H1 (cell line): Measurements from ENCODE around the gene TTC38. TPM values are rescaled to one million over a fixed set of nuclear protein-coding genes. Genes with fewer than 3 reads are reported as not detected.

Experiments
- CTCF ChIA-PET: fragments of 300-600 bp; sonication (Branson Sonifier 250); formaldehyde crosslinking; loops from one replicate; lab custom pipeline; 2021; ENCODE audit not compliant: partially characterized antibody; lab: Charles Lee
- POLR2A ChIA-PET: fragments of 300-600 bp; sonication (Branson Sonifier 250); formaldehyde crosslinking; loops from one replicate; lab custom pipeline; 2021; ENCODE audit warnings: inconsistent platforms; ENCODE audit not compliant: partially characterized antibody; lab: Charles Lee
- DNase-seq, 2 experiments: peaks; one replicate each; pipeline versions ENCODE4 v3.0.0 to v3.0.0-alpha.2; 2010 to 2022; ENCODE audit warnings: low spot score in 2 of 2, low read depth in 1 of 2, mixed read lengths in 1 of 2
- FAIRE-seq: peaks from 2 replicates; lab custom pipeline; 2011; peaks lifted over from hg19 to GRCh38; lab: Jason Lieb, UNC
- H2AFZ ChIP-seq: 2 replicates; pipeline ENCODE4 v1.8.1; 2012; ENCODE audit warnings: low read length, inconsistent platforms
- H2AK5ac ChIP-seq: 2 replicates; pipeline ENCODE4 v1.6.1; 2013; ENCODE audit warnings: low read depth, low read length
- H2BK120ac ChIP-seq: replicated peaks from 2 replicates; pipeline ENCODE3; 2013; ENCODE audit warnings: low read depth, low read length, inconsistent platforms
- H2BK12ac ChIP-seq: 2 replicates; pipeline ENCODE4 v1.6.1; 2013; ENCODE audit warnings: low read depth, low read length
- H2BK15ac ChIP-seq: 2 replicates; pipeline ENCODE4 v1.6.1; 2013; ENCODE audit warnings: low read length
- H2BK20ac ChIP-seq: 2 replicates; pipeline ENCODE4 v1.6.1; 2013; ENCODE audit warnings: low read length
- H2BK5ac ChIP-seq: 2 replicates; pipeline ENCODE4 v1.6.1; 2013; ENCODE audit warnings: low read depth, low read length
- H3K14ac ChIP-seq: 2 replicates; pipeline ENCODE4 v1.6.1; 2013; ENCODE audit warnings: inconsistent platforms; ENCODE audit not compliant: insufficient read length
- H3K18ac ChIP-seq: 2 replicates; pipeline ENCODE4 v1.6.1; 2013; ENCODE audit warnings: low read length; ENCODE audit errors: extremely low read depth
- H3K23ac ChIP-seq: 2 replicates; pipeline ENCODE4 v1.6.1; 2013; ENCODE audit warnings: inconsistent platforms; ENCODE audit not compliant: insufficient read length
- H3K23me2 ChIP-seq: 2 replicates; pipeline ENCODE4 v1.6.1; 2013; ENCODE audit warnings: low read depth, low read length
- H3K27ac ChIP-seq: 2 replicates; pipeline ENCODE4 v1.6.1; 2011; ENCODE audit warnings: low read depth, low read length, inconsistent platforms
- H3K27me3 ChIP-seq, 4 experiments: replicated peaks in 1 of 4; 1 replicate in 1 of 4; 2 replicates in 3 of 4; pipeline versions ENCODE4 v1.6.1 to v1.8.1; 2011 to 2013; ENCODE audit warnings: low read length in 3 of 4, mild to moderate bottlenecking in 3 of 4, inconsistent platforms in 2 of 4, mixed read lengths in 2 of 4, moderate library complexity in 1 of 4; ENCODE audit not compliant: control insufficient read depth in 3 of 4, insufficient read depth in 3 of 4; ENCODE audit errors: extremely low read depth in 1 of 4
- H3K36me3 ChIP-seq, 4 experiments: 2 replicates each; pipeline versions ENCODE4 v1.6.1 to v1.8.1; 2011 to 2013; ENCODE audit warnings: mild to moderate bottlenecking in 4 of 4, low read length in 3 of 4, moderate library complexity in 2 of 4, control low read depth in 1 of 4, inconsistent platforms in 1 of 4; ENCODE audit not compliant: insufficient read depth in 4 of 4, control insufficient read depth in 2 of 4
- H3K4ac ChIP-seq: replicated peaks from 2 replicates; pipeline ENCODE3; 2013; ENCODE audit warnings: low read length, low read depth, mixed read lengths, inconsistent platforms; ENCODE audit not compliant: insufficient read length
- H3K4me1 ChIP-seq, 4 experiments: replicated peaks in 1 of 4; 1 replicate in 1 of 4; 2 replicates in 3 of 4; pipeline versions ENCODE4 v1.6.1 to v1.8.1; 2011 to 2013; ENCODE audit warnings: low read length in 3 of 4, inconsistent platforms in 2 of 4, mixed read lengths in 1 of 4; ENCODE audit not compliant: insufficient read depth in 4 of 4, control insufficient read depth in 3 of 4
- H3K4me2 ChIP-seq, 2 experiments: 2 replicates each; pipeline versions ENCODE4 v1.6.1 to v1.8.1; 2011 to 2013; ENCODE audit warnings: low read depth in 2 of 2, low read length in 2 of 2, control low read depth in 1 of 2, inconsistent platforms in 1 of 2, mild to moderate bottlenecking in 1 of 2; ENCODE audit not compliant: insufficient read depth in 1 of 2
- H3K4me3 ChIP-seq, 4 experiments: fragments of 200-600, 300-600 bp in 1 of 4; sonication (generic), shearing (Covaris generic), sonication (Bioruptor Twin) in 1 of 4; 2 replicates each; pipeline versions ENCODE4 v1.5.1 to v1.8.1; 2011 to 2016; ENCODE audit warnings: low read length in 4 of 4, low read depth in 3 of 4, control low read depth in 2 of 4, inconsistent platforms in 2 of 4, mild to moderate bottlenecking in 2 of 4, mixed read lengths in 1 of 4, moderate library complexity in 1 of 4; ENCODE audit not compliant: insufficient read depth in 2 of 4; ENCODE audit errors: extremely low read depth in 1 of 4
- H3K56ac ChIP-seq: replicated peaks from 2 replicates; pipeline ENCODE3; 2013; ENCODE audit warnings: low read depth, mild to moderate bottlenecking, mixed read lengths, low read length, inconsistent platforms; ENCODE audit not compliant: insufficient read length
- H3K79me1 ChIP-seq: 2 replicates; pipeline ENCODE4 v1.6.1; 2013; ENCODE audit warnings: low read depth, low read length, control low read depth
- H3K79me2 ChIP-seq, 2 experiments: 2 replicates each; pipeline versions ENCODE4 v1.6.1 to v1.8.1; 2012 to 2013; ENCODE audit warnings: low read length in 2 of 2, mild to moderate bottlenecking in 2 of 2, inconsistent platforms in 1 of 2; ENCODE audit not compliant: insufficient read depth in 2 of 2, control insufficient read depth in 1 of 2
- H3K9ac ChIP-seq, 4 experiments: replicated peaks in 1 of 4; 1 replicate in 1 of 4; 2 replicates in 3 of 4; pipeline versions ENCODE4 v1.6.1 to v1.8.1; 2011 to 2013; ENCODE audit warnings: low read depth in 3 of 4, low read length in 3 of 4, control low read depth in 2 of 4, mild to moderate bottlenecking in 2 of 4, moderate library complexity in 2 of 4, inconsistent platforms in 1 of 4; ENCODE audit errors: extremely low read depth in 1 of 4
- H3K9me3 ChIP-seq, 2 experiments: 2 replicates each; pipeline versions ENCODE4 v1.6.1 to v1.8.1; 2012 to 2013; ENCODE audit warnings: mild to moderate bottlenecking in 2 of 2, moderate library complexity in 2 of 2, control low read depth in 1 of 2, inconsistent platforms in 1 of 2, low read depth in 1 of 2, low read length in 1 of 2, mixed read lengths in 1 of 2; ENCODE audit not compliant: insufficient read depth in 2 of 2
- H4K20me1 ChIP-seq, 2 experiments: replicated peaks in 1 of 2; 2 replicates each; pipeline versions ENCODE3 to v1.8.1; 2011 to 2013; ENCODE audit warnings: inconsistent platforms in 2 of 2, low read length in 2 of 2, mild to moderate bottlenecking in 1 of 2; ENCODE audit not compliant: insufficient read depth in 2 of 2, control insufficient read depth in 1 of 2
- H4K5ac ChIP-seq: 2 replicates; pipeline ENCODE4 v1.6.1; 2013; ENCODE audit warnings: low read length, low read depth, mixed read lengths, inconsistent platforms; ENCODE audit not compliant: insufficient read length
- H4K8ac ChIP-seq: 2 replicates; pipeline ENCODE4 v1.8.0; 2013; ENCODE audit warnings: mild to moderate bottlenecking, moderate library complexity, low read length, inconsistent platforms; ENCODE audit not compliant: insufficient read depth; ENCODE audit errors: extremely low read depth
- H4K91ac ChIP-seq: replicated peaks from 2 replicates; pipeline ENCODE3; 2013; ENCODE audit warnings: low read length, mixed read lengths, inconsistent platforms; ENCODE audit not compliant: insufficient read length
- MAFK ChIP-seq: IDR thresholded peaks from 2 replicates; pipeline ENCODE4 v1.6.1; 2012; ENCODE audit warnings: low read depth, mild to moderate bottlenecking, improper control_type of control experiment, low read length
- WGBS, 2 experiments: shearing (Covaris generic) in 1 of 2; methylation state at CpG; one replicate each; pipeline versions ENCODE4 v1.1.6 to v1.1.7; 2013 to 2015; ENCODE audit warnings: low lambda C conversion rate in 2 of 2, mixed read lengths in 2 of 2, inconsistent platforms in 1 of 2, low coverage in 1 of 2, missing lambda C conversion rate in 1 of 2; ENCODE audit not compliant: insufficient replicate concordance in 2 of 2, insufficient coverage in 1 of 2, insufficient read length in 1 of 2; ENCODE audit errors: extremely low coverage in 1 of 2, missing lambda C conversion rate in 1 of 2; 5-methylcytosine and 5-hydroxymethylcytosine counted together
- polyA plus RNA-seq, 7 experiments: library from polyadenylated mRNA; depleted of rRNA in 3 of 7; stranded (reverse) in 5 of 7; unstranded in 2 of 7; fragments of >200 nt in 5 of 7; fragments of 200-250 nt in 2 of 7; gene quantifications; 1 replicate in 5 of 7; 2 replicates in 1 of 7; 4 replicates in 1 of 7; pipeline versions ENCODE4 v1.2.1 to v1.2.3, GENCODE V29; 2011 to 2013; ENCODE audit warnings: missing spikeins in 2 of 7, mixed read lengths in 2 of 7
- total RNA-seq: library from RNA; stranded (reverse); fragmentation: NEBNext Ultra II Directional; extraction: Animal tissue kit (Norgen Biotek cat#: 25700); gene quantifications from 2 replicates; pipeline ENCODE4 v1.2.1, GENCODE V29; 2021

TTC38 gene
- total and polyA plus RNA-seq, 2 of the 8 experiments (the other 6 are each of a cell fraction or from before 2014, with no cell fraction given) = 25.3 to 34.8 TPM

- H3K4ac ChIP-seq = no peak overlapping the region
- no peak overlapping the region for H4K5ac ChIP-seq
- H2BK120ac ChIP-seq = no peak overlapping the region
- no peaks in the 10 kb centered on the region for H3K9me3 ChIP-seq
- peaks cover 0 to 3% of the 10 kb centered on the region in 2 experiments for H4K20me1 ChIP-seq
- 94% methylated on average over 16 of the region's 23 CpGs; no CpG with 5 or more reads in 1 of the 2 experiments for WGBS, 2 experiments
- no peak for DNase-seq
- H3K23ac ChIP-seq = no peak overlapping the region
- H3K27ac ChIP-seq = no peak overlapping the region
- POLR2A ChIA-PET = no interaction called here
- no peak overlapping the region for H2BK5ac ChIP-seq
- TF ChIP-seq MAFK = no peak
- 0 out of 2 replicates have a peak, but pooled peaks cover 2% of the 10 kb centered on the region for H3K23me2 ChIP-seq
- no peaks in the 10 kb centered on the region for H3K79me1 ChIP-seq
- H3K18ac ChIP-seq = no peak overlapping the region
- H2BK20ac ChIP-seq = no peak overlapping the region
- FAIRE-seq = no peak
- CTCF ChIA-PET = interaction anchor here (1.3 to 1.4 kb wide), 2 partner anchors 27 to 210 kb away, joined by 3 read pairs; no protein-coding TSS in a partner anchor
- no peaks in the 10 kb centered on the region for H3K27me3 ChIP-seq
- no peak overlapping the region for H4K91ac ChIP-seq
- H3K4me1 ChIP-seq = peaks cover 0 to 2% (median 0%) of the 10 kb centered on the region in 4 experiments; a peak in 2 of 7 replicates
- no peak overlapping the region for H3K4me2 ChIP-seq
- H3K56ac ChIP-seq = no peak overlapping the region
- H3K4me3 ChIP-seq = no peak overlapping the region
- H3K79me2 ChIP-seq = peaks cover 3 to 5% of the 10 kb centered on the region in 2 experiments
- no peak overlapping the region for H4K8ac ChIP-seq
- H2BK15ac ChIP-seq = no peak overlapping the region
- H2BK12ac ChIP-seq = no peak overlapping the region
- H2AK5ac ChIP-seq = no peak overlapping the region
- no peak overlapping the region for H3K14ac ChIP-seq
- no peak overlapping the region for H3K9ac ChIP-seq
- H3K36me3 ChIP-seq = peaks cover 9 to 25% (median 17%) of the 10 kb centered on the region in 4 experiments
- no peak overlapping the region for H2AFZ ChIP-seq
Measured at GRCh38 chr22:46331496-46331895, 63.7 kb downstream of the TTC38 start.
